ENCODE measurements around the gene EPHA8.

EPHA8 gene

DNA sequence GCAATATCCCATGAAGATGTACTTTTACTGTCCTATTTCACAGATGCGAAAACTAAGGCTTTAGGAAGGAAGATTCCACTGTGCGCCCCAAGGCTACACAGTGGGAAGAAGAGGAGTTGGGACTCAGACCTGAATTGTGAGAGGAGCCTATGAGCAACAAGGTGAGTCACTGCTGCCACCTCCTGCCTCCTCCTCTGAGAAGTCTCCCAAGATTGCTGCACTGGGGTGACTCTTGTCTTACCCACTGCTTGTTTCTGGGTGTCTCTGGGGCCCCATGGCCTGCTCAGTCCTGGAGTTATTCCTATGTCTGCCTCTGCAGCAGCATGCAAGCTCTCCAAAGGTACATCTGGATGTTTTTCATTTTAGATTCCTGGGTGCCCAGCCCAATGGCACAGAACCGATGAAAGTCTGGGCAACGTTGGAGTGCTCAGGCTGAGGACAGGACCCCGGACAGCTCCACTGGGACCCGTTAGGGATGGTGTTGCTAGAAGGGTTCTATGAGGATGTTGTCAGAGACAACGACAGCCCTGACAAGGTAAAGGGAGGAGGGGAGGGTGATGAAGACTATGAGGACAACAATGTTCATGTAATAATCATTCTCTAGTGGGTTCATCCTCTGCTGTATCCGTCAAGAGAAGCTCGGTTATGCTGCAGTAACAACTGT, 62.1 kb downstream of the EPHA8 start:
- DNase-seq = no peak

- no peak for DNase-seq
These were observed 63.2 kb downstream of the EPHA8 start for GRCh38 chr1:22626237-22627157.

- DNase-seq = no peak
These were observed 64.0 kb downstream of the EPHA8 start for GRCh38 chr1:22627331-22627730.

GRCh38 chr1:22628698-22629444, 65.6 kb downstream of the EPHA8 start:
- DNase-seq = no peak

- DNase-seq = no peak
These were observed 66.6 kb downstream of the EPHA8 start for GRCh38 chr1:22629886-22630285.

DNA sequence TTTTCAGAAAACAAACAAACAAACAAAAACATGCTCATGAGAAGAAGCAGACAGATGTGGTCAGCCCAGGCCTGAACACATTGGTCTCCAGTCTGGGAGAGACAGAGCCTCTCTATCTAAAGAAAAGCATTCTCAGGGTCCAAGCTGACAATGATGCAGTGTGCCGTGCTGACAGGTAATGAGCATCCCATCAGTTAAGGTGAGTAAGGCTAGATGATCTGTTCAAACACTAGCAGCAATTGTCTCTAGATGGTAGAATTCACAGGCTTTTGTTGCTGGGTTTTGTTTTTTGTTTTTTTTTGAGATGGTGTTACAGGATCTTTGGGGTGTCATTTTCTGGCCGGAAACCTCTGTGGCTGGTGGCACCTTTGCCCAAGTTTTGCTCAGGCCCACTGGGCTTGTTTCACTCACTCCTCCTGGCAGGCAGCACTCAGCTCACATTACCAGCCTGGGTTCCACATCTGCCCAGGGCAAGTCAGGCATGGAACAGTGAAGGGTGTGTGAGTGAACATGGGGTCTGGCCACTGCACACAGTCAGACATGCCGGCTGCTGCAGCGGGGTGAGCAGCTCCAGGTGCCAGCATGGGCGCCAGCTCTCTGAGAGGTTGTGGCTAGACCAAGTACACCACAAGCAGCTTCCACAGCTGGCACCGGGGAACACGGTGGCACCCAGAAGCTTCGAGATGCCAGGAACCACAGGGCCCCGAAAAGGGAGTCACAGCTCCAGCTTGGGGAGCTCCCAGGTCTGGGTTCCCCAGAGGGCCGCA, 70.6 kb downstream of the EPHA8 start:
- DNase-seq = no peak

- DNase-seq = no peak
These were observed 72.1 kb downstream of the EPHA8 start for GRCh38 chr1:22635436-22635835.

GRCh38 chr1:22636353-22636752, 73.1 kb downstream of the EPHA8 start, which contains the start of gene C1QA:
Gene C1QA, plus strand, starts transcription at chr1:22636628. Its CDS starts 989 bp downstream, at chr1:22637617.
- no peak for DNase-seq

GRCh38 chr1:22636927-22637326, 73.6 kb downstream of the EPHA8 start:
- no peak for DNase-seq

GRCh38 chr1:22637907-22638445, 74.7 kb downstream of the EPHA8 start:
- DNase-seq = no peak

GRCh38 chr1:22638476-22639234, 75.4 kb downstream of the EPHA8 start:
- DNase-seq = no peak

- DNase-seq = no peak
These were observed 76.0 kb downstream of the EPHA8 start for GRCh38 chr1:22639286-22639685.

DNA sequence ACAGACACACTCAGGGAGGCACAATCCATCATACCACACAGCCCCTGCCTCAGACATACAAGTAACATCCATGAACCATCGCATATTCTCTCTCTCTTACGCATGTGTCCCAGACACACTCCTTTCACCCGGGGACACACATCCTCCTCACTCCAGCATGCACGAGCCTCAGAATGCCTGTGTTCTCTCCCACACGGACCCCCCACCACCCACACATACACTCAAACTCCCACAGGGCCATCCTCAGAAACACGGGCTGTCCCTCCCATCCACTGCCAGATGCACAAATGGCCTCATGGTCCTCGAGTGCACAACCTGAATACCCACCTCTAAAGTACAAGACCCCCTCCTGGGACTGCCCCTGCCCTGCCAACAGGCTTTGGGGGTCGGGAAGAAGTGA, 78.0 kb downstream of the EPHA8 start:
- DNase-seq = no peak

DNA sequence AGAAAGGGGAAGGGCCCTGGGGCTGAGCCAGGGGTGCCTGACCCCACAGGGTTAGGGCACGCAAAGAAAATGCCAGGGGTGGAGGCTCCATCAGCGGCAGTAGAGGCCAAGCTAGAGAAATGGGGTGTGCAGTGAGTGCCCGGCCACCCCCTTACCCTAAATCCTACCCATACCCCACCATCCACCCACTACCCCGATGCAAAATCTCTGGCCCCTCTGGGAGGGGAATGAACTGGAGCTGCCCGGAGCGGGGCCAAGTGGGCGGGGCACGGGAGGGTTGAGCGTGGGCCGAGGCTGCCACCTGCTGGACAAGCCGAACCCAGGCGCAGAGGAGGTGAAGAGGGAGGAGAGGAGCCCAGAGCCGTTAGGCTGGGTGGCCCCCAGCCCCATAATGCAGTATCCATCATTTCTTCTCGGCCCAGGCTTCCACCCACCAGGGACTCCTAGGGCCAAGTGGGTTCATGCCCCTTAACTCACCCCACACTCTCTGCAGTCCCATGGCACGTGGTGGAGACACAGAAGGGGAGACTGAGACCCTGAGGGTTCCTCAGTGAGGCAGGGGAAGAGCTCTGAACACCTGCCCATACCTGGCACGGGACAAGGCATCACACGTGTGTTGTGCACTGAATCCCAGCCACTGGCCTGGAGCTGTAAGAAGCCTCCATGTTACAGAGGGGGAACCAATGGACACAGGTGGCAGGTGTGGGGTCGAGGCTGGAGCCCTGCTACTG, 78.8 kb downstream of the EPHA8 start:
- peak; percentile 13 for DNase-seq

DNA sequence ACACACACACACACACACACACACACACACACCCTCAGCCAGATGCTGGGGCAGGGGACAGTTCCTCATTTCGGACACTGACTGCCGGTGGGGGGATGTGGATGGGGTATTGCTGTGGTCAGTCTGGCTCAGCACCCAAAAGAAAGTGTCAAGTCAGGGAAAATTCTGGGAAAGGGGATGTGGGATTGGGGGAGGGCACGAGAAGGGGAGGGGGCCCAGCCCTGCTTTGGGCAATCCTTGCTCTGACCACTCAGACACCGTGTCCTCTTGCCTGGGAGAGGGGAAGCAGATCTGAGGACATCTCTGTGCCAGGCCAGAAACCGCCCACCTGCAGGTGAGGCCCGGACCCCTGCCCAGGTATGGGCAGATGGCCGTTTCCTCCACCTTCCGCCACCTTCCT, 80.1 kb downstream of the EPHA8 start, which contains the start of gene C1QC:
TSS of gene C1QC (plus strand) at position 253 of the 400 bp plus-strand sequence. CDS start 391 bp downstream, outside the sequence.
- DNase-seq = no peak

GRCh38 chr1:22643928-22644327, 80.6 kb downstream of the EPHA8 start:
- no peak for DNase-seq

GRCh38 chr1:22645931-22646330, 82.6 kb downstream of the EPHA8 start:
- DNase-seq = no peak

GRCh38 chr1:22646384-22646783, 83.1 kb downstream of the EPHA8 start:
- DNase-seq = no peak

DNA sequence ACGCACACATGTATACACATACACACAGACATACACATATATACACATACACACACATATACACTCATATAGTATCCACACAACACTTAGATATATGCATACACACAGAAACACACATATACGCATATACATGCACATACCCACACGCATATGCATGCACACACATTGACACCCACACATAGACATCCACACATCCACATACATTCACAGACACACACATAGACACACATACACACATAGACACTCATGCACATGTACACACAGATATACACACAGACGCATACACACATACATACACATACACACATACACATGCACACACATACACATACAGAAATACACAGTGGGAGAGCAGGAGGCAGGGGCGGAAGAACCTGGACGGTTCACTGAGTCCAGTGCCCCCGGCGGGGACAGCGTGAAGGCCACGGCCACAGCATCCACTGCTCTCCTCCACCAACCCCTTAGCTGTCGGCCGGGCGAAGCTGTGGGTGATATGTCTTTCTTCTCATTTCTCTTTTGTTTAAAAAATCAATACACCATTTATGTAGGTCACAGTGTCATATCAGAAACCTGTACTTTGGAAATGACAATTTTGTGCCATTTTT, 86.9 kb downstream of the EPHA8 start:
- no peak for DNase-seq
